HepG2 (cell line): ENCODE data around the gene DYRK2. TPM values are rescaled to one million over a fixed set of nuclear protein-coding genes. Genes with fewer than 3 reads are reported as not detected.

Experiments
- ATAC-seq: fragments of 200-7000 bp; cut with Tn5 transposase; 3 replicates; pipeline ENCODE4 v1.9.1; 2020; ENCODE audit warnings: mild to moderate bottlenecking, moderate library complexity
- BruUV-seq: library from RNA; stranded (reverse); fragments of 400-500 nt; replicated peaks from 2 replicates; lab custom pipeline; 2021; lab: Mats Ljungman, UMichigan
- CTCF ChIA-PET: fragments of 300-600 bp; formaldehyde crosslinking; extraction: SDS; loops from one replicate; lab custom pipeline; 2021; ENCODE audit warnings: low total read pairs, inconsistent platforms, low intra/inter-chr PET ratio; lab: Yijun Ruan, JAX
- POLR2A ChIA-PET: fragments of 350-600 bp; sonication (Branson Sonifier 250); formaldehyde crosslinking; loops from one replicate; lab custom pipeline; 2020; ENCODE audit warnings: antibody characterized with exemption, inconsistent platforms; lab: Yijun Ruan, JAX
- DNase-seq: peaks from one replicate; pipeline ENCODE4 v3.0.0-alpha.2; 2015; ENCODE audit warnings: low spot score
- FAIRE-seq: peaks from 3 replicates; lab custom pipeline; 2011; peaks lifted over from hg19 to GRCh38; lab: Jason Lieb, UNC
- H2AFZ ChIP-seq: one replicate; pipeline ENCODE4 v1.6.1; 2011; ENCODE audit warnings: low read length, inconsistent platforms
- H3K27ac ChIP-seq: fragments of 300-600 bp; 3 replicates; pipeline ENCODE4 v1.8.0; 2011; ENCODE audit warnings: mixed run types, mild to moderate bottlenecking, mixed read lengths, low read length, inconsistent platforms; ENCODE audit not compliant: insufficient read depth; ENCODE audit errors: extremely low read length
- H3K27me3 ChIP-seq, 2 experiments: fragments of 200-600 bp in 1 of 2; 2 replicates in 1 of 2; 3 replicates in 1 of 2; pipeline versions ENCODE4 v1.6.0 to v1.8.0; 2011; ENCODE audit warnings: low read length in 2 of 2, mild to moderate bottlenecking in 2 of 2, moderate library complexity in 2 of 2, inconsistent platforms in 1 of 2; ENCODE audit not compliant: insufficient read depth in 2 of 2, control insufficient read depth in 1 of 2
- H3K36me3 ChIP-seq, 2 experiments: fragments of 200-600 bp in 1 of 2; replicated peaks in 1 of 2; 2 replicates in 1 of 2; 3 replicates in 1 of 2; pipeline versions ENCODE4 v1.5.1 to v1.8.0; 2011; ENCODE audit warnings: low read length in 2 of 2, inconsistent platforms in 1 of 2; ENCODE audit not compliant: insufficient read depth in 2 of 2, control insufficient read depth in 1 of 2
- H3K4me1 ChIP-seq: 2 replicates; pipeline ENCODE4 v1.5.1; 2012; ENCODE audit warnings: low read length, inconsistent platforms; ENCODE audit not compliant: insufficient read depth
- H3K4me2 ChIP-seq: 2 replicates; pipeline ENCODE4 v1.6.0; 2011; ENCODE audit warnings: low read depth, low read length, inconsistent platforms
- H3K4me3 ChIP-seq, 3 experiments: fragments of 200-600 bp in 1 of 3; sonication (generic), shearing (Covaris generic) in 1 of 3; replicated peaks in 1 of 3; 2 replicates each; pipeline ENCODE4 v1.5.1; 2011 to 2016; ENCODE audit warnings: low read length in 3 of 3, inconsistent platforms in 2 of 3, low read depth in 2 of 3, mild to moderate bottlenecking in 2 of 3, control low read depth in 1 of 3, mixed read lengths in 1 of 3; ENCODE audit not compliant: insufficient read depth in 1 of 3
- H3K79me2 ChIP-seq: one replicate; pipeline ENCODE4 v1.6.1; 2011; ENCODE audit warnings: low read length, inconsistent platforms; ENCODE audit not compliant: insufficient read depth
- H3K9ac ChIP-seq: 2 replicates; pipeline ENCODE4 v1.6.0; 2011; ENCODE audit warnings: mild to moderate bottlenecking, low read depth, low read length, inconsistent platforms; ENCODE audit not compliant: insufficient read depth
- H3K9me3 ChIP-seq: 2 replicates; pipeline ENCODE4 v1.5.1; 2012; ENCODE audit warnings: mild to moderate bottlenecking, low read length
- H4K20me1 ChIP-seq: 2 replicates; pipeline ENCODE4 v1.6.0; 2011; ENCODE audit warnings: inconsistent platforms, mild to moderate bottlenecking, low read length, moderate library complexity; ENCODE audit not compliant: insufficient read depth
- ADNP ChIP-seq: sonication (generic); formaldehyde crosslinking; IDR thresholded peaks from 2 replicates; pipeline ENCODE4 v1.4.0; 2020; ENCODE audit warnings: missing genetic modification reagents
- ATF2 ChIP-seq: sonication (generic); formaldehyde crosslinking; IDR thresholded peaks from 2 replicates; pipeline ENCODE4 v1.4.0; 2020; ENCODE audit warnings: missing genetic modification reagents
- DR1 ChIP-seq: sonication (generic); formaldehyde crosslinking; IDR thresholded peaks from 2 replicates; pipeline ENCODE4 v1.8.0; 2021; ENCODE audit warnings: mild to moderate bottlenecking, missing genetic modification reagents, inconsistent platforms
- GRHL1 ChIP-seq: sonication (generic); formaldehyde crosslinking; conservative IDR thresholded peaks from 2 replicates; pipeline ENCODE4 v1.8.0; 2022; ENCODE audit warnings: missing genetic modification reagents
- KAT2B ChIP-seq: fragments of 150-350 bp; IDR thresholded peaks from 2 replicates; pipeline ENCODE4 v1.6.1; 2014; ENCODE audit warnings: low read depth, low read length, borderline replicate concordance
- NCOA1 ChIP-seq: sonication (generic); formaldehyde crosslinking; IDR thresholded peaks from 2 replicates; pipeline ENCODE4 v1.9.0; 2021; ENCODE audit warnings: missing genetic modification reagents
- NCOR1 ChIP-seq: fragments of 200-600 bp; sonication (generic); IDR thresholded peaks from 2 replicates; pipeline ENCODE4 v1.7.0; 2017; ENCODE audit warnings: antibody characterized with exemption, low read length, borderline replicate concordance
- NFIC ChIP-seq: IDR thresholded peaks from 2 replicates; pipeline ENCODE4 v1.6.1; 2012; ENCODE audit warnings: mild to moderate bottlenecking, low read length, inconsistent platforms
- RBM22 ChIP-seq: fragments of 200-400 bp; formaldehyde crosslinking; optimal IDR thresholded peaks from 2 replicates; pipeline ENCODE3; 2017; ENCODE audit warnings: mild to moderate bottlenecking, low read length, moderate library complexity
- SP4 ChIP-seq: sonication (generic); formaldehyde crosslinking; IDR thresholded peaks from 2 replicates; pipeline ENCODE4 v1.8.1; 2023; ENCODE audit warnings: mild to moderate bottlenecking, missing genetic modification reagents
- TFDP2 ChIP-seq: sonication (generic); formaldehyde crosslinking; IDR thresholded peaks from 2 replicates; pipeline ENCODE4 v1.4.0; 2020; ENCODE audit warnings: missing genetic modification reagents
- TOE1 ChIP-seq: sonication (generic); formaldehyde crosslinking; IDR thresholded peaks from 2 replicates; pipeline ENCODE4 v1.4.0; 2020; ENCODE audit warnings: mild to moderate bottlenecking, missing genetic modification reagents
- ZFYVE20 ChIP-seq: sonication (generic); formaldehyde crosslinking; IDR thresholded peaks from 2 replicates; pipeline ENCODE4 v1.8.0; 2023; ENCODE audit warnings: low read depth, mild to moderate bottlenecking, moderate library complexity, missing genetic modification reagents, borderline replicate concordance
- ZNF136 ChIP-seq: sonication (generic); formaldehyde crosslinking; IDR thresholded peaks from 2 replicates; pipeline ENCODE4 v1.8.1; 2022; ENCODE audit warnings: low read depth, mild to moderate bottlenecking, moderate library complexity, missing genetic modification reagents
- ZNF367 ChIP-seq: sonication (generic); formaldehyde crosslinking; IDR thresholded peaks from 2 replicates; pipeline ENCODE4 v1.4.0; 2020; ENCODE audit warnings: missing genetic modification reagents, borderline replicate concordance
- ZNF589 ChIP-seq: sonication (generic); formaldehyde crosslinking; conservative IDR thresholded peaks from 2 replicates; pipeline ENCODE4 v1.8.0; 2022; ENCODE audit warnings: mild to moderate bottlenecking, moderate library complexity, missing genetic modification reagents
- ZNF619 ChIP-seq: sonication (generic); formaldehyde crosslinking; IDR thresholded peaks from 2 replicates; pipeline ENCODE4 v1.4.0; 2020; ENCODE audit warnings: mild to moderate bottlenecking, missing genetic modification reagents
- ZSCAN31 ChIP-seq: sonication (generic); formaldehyde crosslinking; IDR thresholded peaks from 2 replicates; pipeline ENCODE4 v1.5.0; 2020; ENCODE audit warnings: low read depth, mild to moderate bottlenecking, missing genetic modification reagents
- WGBS: methylation state at CpG from one replicate; pipeline ENCODE4 v1.1.6; 2017; ENCODE audit warnings: low lambda C conversion rate; 5-methylcytosine and 5-hydroxymethylcytosine counted together
- in situ Hi-C: cut with HindIII; loops from 2 replicates; pipeline ENCODE4 v1.10.0; 2017; ENCODE audit warnings: low pct_unique_long_range_greater_than_20kb; ENCODE audit not compliant: extremely low pct_ligation_motif_present
- intact Hi-C: fragments of 100-400 bp; cut with micrococcal nuclease; formaldehyde crosslinking; loops from one replicate; pipeline ENCODE4 v1.10.0; 2022; ENCODE audit not compliant: unreplicated experiment
- polyA plus RNA-seq, 8 experiments: library from polyadenylated mRNA; depleted of rRNA in 3 of 8; stranded (reverse) in 7 of 8; unstranded in 1 of 8; fragments of >200 nt; fragmentation: Illumina TruSeq in 4 of 8; extraction: Trizol in 4 of 8; gene quantifications; 2 replicates each; pipeline versions ENCODE4 v1.2.1 to v1.2.3, GENCODE V29; 2011 to 2016; ENCODE audit warnings: low read depth in 4 of 8, missing spikeins in 1 of 8, mixed read lengths in 1 of 8; ENCODE audit not compliant: insufficient read depth in 1 of 8
- total RNA-seq, 5 experiments: library from RNA; depleted of rRNA; stranded (reverse); fragments of >200 nt; fragmentation: Illumina TruSeq; extraction: Trizol; gene quantifications; 2 replicates each; pipeline ENCODE4 v1.2.3, GENCODE V29; 2016; ENCODE audit warnings: low read depth in 1 of 5

DYRK2 gene
- total and polyA plus RNA-seq, 2 of the 13 experiments (the other 11 are each of a cell fraction or from before 2014, with no cell fraction given) = 8.2 to 11.5 TPM

GRCh38 chr12:67692966-67693365 is 44.4 kb downstream of the DYRK2 start (continued):
- TF ChIP-seq ATF2 (CRISPR knock-in tag) (no peak), ZNF589 (CRISPR knock-in tag) (no peak), ZNF619 (CRISPR knock-in tag) (no peak), NCOA1 (no peak), GRHL1 (CRISPR knock-in tag) (no peak), RBM22 (no peak), ZNF367 (no peak), TOE1 (CRISPR knock-in tag) (no peak), SP4 (CRISPR knock-in tag) (no peak), ADNP (CRISPR knock-in tag) (no peak), ZFYVE20 (CRISPR knock-in tag) (no peak)

- in situ Hi-C loops = no loop called here
Observed at GRCh38 chr12:67693894-67694293, 45.3 kb downstream of the DYRK2 start.

More at GRCh38 chr12:67693894-67694293, 45.3 kb downstream of the DYRK2 start:
- Histone ChIP-seq H3K9me3 (no peaks in the 10 kb centered on the region), H2AFZ (no peak overlapping the region), H3K9ac (no peak overlapping the region), H3K36me3 (no peaks in the 10 kb centered on the region), H4K20me1 (no peaks in the 10 kb centered on the region), H3K27me3 (no peaks in the 10 kb centered on the region), H3K4me2 (no peak overlapping the region), H3K27ac (no peak overlapping the region), H3K4me3 (no peak overlapping the region), H3K79me2 (no peaks in the 10 kb centered on the region), H3K4me1 (no peaks in the 10 kb centered on the region)
- FAIRE-seq (no peak), ATAC-seq (no peak), DNase-seq (no peak)
- ChIA-PET POLR2A (no interaction called here), CTCF (no interaction called here)
- TF ChIP-seq TFDP2 (CRISPR knock-in tag) = no peak
- TF ChIP-seq ZSCAN31 (CRISPR knock-in tag) = no peak
- no peak for TF ChIP-seq DR1 (CRISPR knock-in tag)
- no peak for TF ChIP-seq ZNF136 (CRISPR knock-in tag)
- TF ChIP-seq NCOR1 = no peak
- TF ChIP-seq KAT2B = no peak
- no peak for TF ChIP-seq NFIC
- no TSS peak for BruUV-seq
- intact Hi-C loops = no loop called here
- 34% methylated on average over 3 of the region's 3 CpGs for WGBS
